PFSK-1 (cell line): ENCODE results near the gene GET3.

ENCODE experiments used
- POLR2AphosphoS5 ChIP-seq: IDR thresholded peaks from 2 replicates; pipeline ENCODE4 v1.6.1; 2012; ENCODE audit warnings: low read depth, mild to moderate bottlenecking, control low read depth, low read length, moderate library complexity
- REST ChIP-seq, 2 experiments: IDR thresholded peaks; 2 replicates each; pipeline versions ENCODE4 v1.6.1 to v1.8.0; 2011 to 2012; ENCODE audit warnings: low read depth in 2 of 2, low read length in 2 of 2, control low read depth in 1 of 2, inconsistent platforms in 1 of 2, mild to moderate bottlenecking in 1 of 2, moderate library complexity in 1 of 2; ENCODE audit not compliant: insufficient read depth in 1 of 2

- no peak for TF ChIP-seq POLR2AphosphoS5
- no peak for TF ChIP-seq REST (IDR thresholded peaks at IDR 0.05; ENCODE audit: insufficient read depth in 1 of 2, low read depth in 2 of 2, low read length in 2 of 2)
Observed at GRCh38 chr19:12784394-12784870, 47.1 kb downstream of the GET3 start.
